Upper lobe of left lung (tissue), 4 donors: Measurements from ENCODE around the gene PLXNA2.

Source experiments
- CTCF ChIP-seq, 6 experiments: fragments of 450-650 bp in 4 of 6; fragments of 200-600 bp in 2 of 6; sonication (generic) in 2 of 6; IDR thresholded peaks; one replicate each; pipeline ENCODE4 v1.5.1; 2016 to 2019; ENCODE audit warnings: antibody characterized with exemption in 6 of 6
- POLR2A ChIP-seq, 4 donors: fragments of 450-650 bp; IDR thresholded peaks; one replicate each; pipeline ENCODE4 v1.5.1; 2016 to 2017; ENCODE audit warnings: antibody characterized with exemption in 4 of 4, mild to moderate bottlenecking in 2 of 4

GRCh38 chr1:208254376-208254775 lies 10.2 kb upstream of the PLXNA2 start:
- TF ChIP-seq CTCF (IDR thresholded peaks at IDR 0.05) (no peak), POLR2A (IDR thresholded peaks at IDR 0.05) (no peak)
